T-helper 17 cell (primary cell): ENCODE results near the gene ACTRT2. TPM values are rescaled to one million over a fixed set of nuclear protein-coding genes. Genes with fewer than 3 reads are reported as not detected.

Experiments used
- ATAC-seq: fragments of 150-1000 bp; cut with Tn5 transposase; 2 replicates; pipeline ENCODE4 v1.10.0; 2021; ENCODE audit warnings: mild to moderate bottlenecking, moderate library complexity
- DNase-seq, 3 donors: peaks; one replicate each; pipeline versions ENCODE4 v3.0.0 to v3.0.0-alpha.2; 2020 to 2021
- H3K9me3 ChIP-seq: one replicate; pipeline ENCODE4 v1.7.0; 2013; ENCODE audit warnings: low read length, mild to moderate bottlenecking; ENCODE audit not compliant: control insufficient read depth, poor library complexity, severe bottlenecking
- H3K27ac Mint-ChIP-seq: one replicate; pipeline ENCODE4 v1.8.0; 2022; ENCODE audit warnings: mild to moderate bottlenecking, moderate library complexity, mixed read lengths
- H3K27me3 Mint-ChIP-seq: one replicate; pipeline ENCODE4 v1.8.0; 2022; ENCODE audit warnings: mixed read lengths
- H3K36me3 Mint-ChIP-seq: one replicate; pipeline ENCODE4 v1.8.0; 2022; ENCODE audit warnings: low read depth, mixed read lengths
- H3K4me1 Mint-ChIP-seq: one replicate; pipeline ENCODE4 v1.8.0; 2022; ENCODE audit warnings: mild to moderate bottlenecking, mixed read lengths
- H3K4me3 Mint-ChIP-seq: one replicate; pipeline ENCODE4 v1.8.0; 2022; ENCODE audit warnings: mild to moderate bottlenecking, moderate library complexity, mixed read lengths
- total RNA-seq, 4 donors: library from RNA in 2 of 4; stranded (reverse) in 2 of 4; gene quantifications; one replicate each; pipeline ENCODE4 v1.2.3 and lab custom pipeline; 2022 to 2026

ACTRT2 gene
- total RNA-seq, 2 donors from 2014 or later, result not detected

GRCh38 chr1:3066250-3066711, 45.0 kb downstream of the ACTRT2 start:
- no peak overlapping the region for H3K4me3 Mint-ChIP-seq
- H3K27ac Mint-ChIP-seq, result no peak overlapping the region
- DNase-seq (no peak), ATAC-seq (no peak)
- peaks cover 2% of the 10 kb centered on the region for H3K4me1 Mint-ChIP-seq
- no peaks in the 10 kb centered on the region for H3K9me3 ChIP-seq
- H3K27me3 Mint-ChIP-seq, result peaks cover 11% of the 10 kb centered on the region
- H3K36me3 Mint-ChIP-seq, result no peaks in the 10 kb centered on the region

GRCh38 chr1:3066826-3067225, 45.6 kb downstream of the ACTRT2 start:
- DNase-seq, result no peak
- H3K27ac Mint-ChIP-seq, result no peak overlapping the region
- no peak for ATAC-seq
- peaks cover 2% of the 10 kb centered on the region for H3K4me1 Mint-ChIP-seq
- H3K9me3 ChIP-seq, result no peaks in the 10 kb centered on the region
- peaks cover 11% of the 10 kb centered on the region for H3K27me3 Mint-ChIP-seq
- no peak overlapping the region for H3K4me3 Mint-ChIP-seq
- no peaks in the 10 kb centered on the region for H3K36me3 Mint-ChIP-seq

GRCh38 chr1:3067301-3067670, 46.0 kb downstream of the ACTRT2 start:
- no peaks in the 10 kb centered on the region for H3K9me3 ChIP-seq
- DNase-seq (no peak), ATAC-seq (no peak)
- Mint-ChIP-seq H3K4me1 (peaks cover 2% of the 10 kb centered on the region), H3K4me3 (no peak overlapping the region), H3K27ac (no peak overlapping the region), H3K27me3 (peaks cover 11% of the 10 kb centered on the region), H3K36me3 (no peaks in the 10 kb centered on the region)

- no peaks in the 10 kb centered on the region for H3K36me3 Mint-ChIP-seq
- H3K9me3 ChIP-seq, result no peaks in the 10 kb centered on the region
- H3K27ac Mint-ChIP-seq, result no peak overlapping the region
- peaks cover 11% of the 10 kb centered on the region for H3K27me3 Mint-ChIP-seq
- H3K4me3 Mint-ChIP-seq, result peak overlapping the region; percentile 85
- peaks cover 2% of the 10 kb centered on the region for H3K4me1 Mint-ChIP-seq
- DNase-seq (no peak), ATAC-seq (no peak)
Observed at GRCh38 chr1:3067671-3068563, 46.6 kb downstream of the ACTRT2 start.

- ATAC-seq (no peak), DNase-seq (no peak)
- peaks cover 11% of the 10 kb centered on the region for H3K27me3 Mint-ChIP-seq
- peak within 1 kb of the TSS; percentile 85 for H3K4me3 Mint-ChIP-seq
- no peaks in the 10 kb centered on the region for H3K9me3 ChIP-seq
- H3K4me1 Mint-ChIP-seq, result peaks cover 2% of the 10 kb centered on the region
- H3K36me3 Mint-ChIP-seq, result no peaks in the 10 kb centered on the region
- H3K27ac Mint-ChIP-seq, result no peak within 1 kb of the TSS
Observed at GRCh38 chr1:3068564-3069431, 47.5 kb downstream of the ACTRT2 start, which contains the start of gene PRDM16. Gene PRDM16 (plus strand): TSS chr1:3069203. CDS start chr1:3069260, 57 bp downstream.

- ATAC-seq (no peak), DNase-seq (peak in 1 of 3 donors; percentile 10)
- Mint-ChIP-seq H3K27ac (no peak overlapping the region), H3K4me3 (peak overlapping the region; percentile 58), H3K27me3 (peaks cover 18% of the 10 kb centered on the region), H3K4me1 (peaks cover 2% of the 10 kb centered on the region), H3K36me3 (no peaks in the 10 kb centered on the region)
- no peaks in the 10 kb centered on the region for H3K9me3 ChIP-seq
Observed at GRCh38 chr1:3069491-3070308, 48.4 kb downstream of the ACTRT2 start.

- peaks cover 23% of the 10 kb centered on the region for H3K27me3 Mint-ChIP-seq
- H3K27ac Mint-ChIP-seq, result no peak overlapping the region
- ATAC-seq (no peak), DNase-seq (no peak)
- no peak overlapping the region for H3K4me3 Mint-ChIP-seq
- peaks cover 2% of the 10 kb centered on the region for H3K4me1 Mint-ChIP-seq
- no peaks in the 10 kb centered on the region for H3K9me3 ChIP-seq
- no peaks in the 10 kb centered on the region for H3K36me3 Mint-ChIP-seq
Observed at GRCh38 chr1:3070309-3070643, 49.0 kb downstream of the ACTRT2 start.

GRCh38 chr1:3070644-3071564, 49.6 kb downstream of the ACTRT2 start:
- H3K4me1 Mint-ChIP-seq, result peaks cover 2% of the 10 kb centered on the region
- no peak for DNase-seq
- peaks cover 29% of the 10 kb centered on the region for H3K27me3 Mint-ChIP-seq
- ATAC-seq, result no peak
- no peaks in the 10 kb centered on the region for H3K36me3 Mint-ChIP-seq
- no peaks in the 10 kb centered on the region for H3K9me3 ChIP-seq
- H3K27ac Mint-ChIP-seq, result no peak overlapping the region
- peak overlapping the region; percentile 43 for H3K4me3 Mint-ChIP-seq

GRCh38 chr1:3071565-3072390, 50.5 kb downstream of the ACTRT2 start:
- Mint-ChIP-seq H3K4me3 (peak overlapping the region; percentile 43), H3K4me1 (peaks cover 2% of the 10 kb centered on the region), H3K27me3 (peaks cover 29% of the 10 kb centered on the region), H3K36me3 (no peaks in the 10 kb centered on the region), H3K27ac (no peak overlapping the region)
- H3K9me3 ChIP-seq, result no peaks in the 10 kb centered on the region
- DNase-seq (no peak), ATAC-seq (no peak)
